Fibroblast of gingiva (primary cell): ENCODE results near the gene PCSK5.
A peak's percentile ranks its signal among the peaks of the same experiment; 100 is the strongest.
"Not testable (repeated sequence)": the region's sequence is repeated elsewhere in the genome, so short reads cannot be mapped to it uniquely, and the experiment has no call there.

Experiments
- DNase-seq: peaks from one replicate; pipeline ENCODE4 v3.0.0-alpha.2; 2011; ENCODE audit warnings: low read depth

Gene PCSK5

GRCh38 chr9:75889977-75890471 is 449 bp upstream of the PCSK5 start:
- peak; percentile 79 for DNase-seq

DNA sequence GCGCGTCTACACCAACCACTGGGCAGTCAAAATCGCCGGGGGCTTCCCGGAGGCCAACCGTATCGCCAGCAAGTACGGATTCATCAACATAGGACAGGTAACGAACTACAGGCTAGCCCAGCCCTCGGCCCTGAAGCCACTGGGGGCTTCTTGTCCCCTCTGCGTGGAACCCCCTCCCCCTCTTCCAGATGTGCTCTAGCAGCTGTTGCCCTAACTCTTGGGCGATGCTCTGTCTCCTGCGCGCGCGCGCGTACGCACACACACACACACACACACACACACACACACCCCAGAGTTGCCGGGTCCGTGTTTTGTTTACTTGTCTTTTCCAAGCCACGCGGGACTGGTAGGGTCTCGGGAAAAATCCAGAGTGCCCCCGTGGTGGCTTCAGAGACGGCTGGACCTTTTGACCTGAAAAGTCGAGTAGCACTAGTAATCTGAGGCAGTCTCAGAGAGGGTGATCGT is 836 bp downstream of the PCSK5 start:
- DNase-seq: peak; percentile 46

- DNase-seq: peak; percentile 3
Observed at GRCh38 chr9:75891771-75892215, 1.3 kb downstream of the PCSK5 start.

GRCh38 chr9:75892216-75892911 is 1.9 kb downstream of the PCSK5 start:
- no peak for DNase-seq

- DNase-seq: no peak
Observed at GRCh38 chr9:75893106-75893505, 2.6 kb downstream of the PCSK5 start.

DNA sequence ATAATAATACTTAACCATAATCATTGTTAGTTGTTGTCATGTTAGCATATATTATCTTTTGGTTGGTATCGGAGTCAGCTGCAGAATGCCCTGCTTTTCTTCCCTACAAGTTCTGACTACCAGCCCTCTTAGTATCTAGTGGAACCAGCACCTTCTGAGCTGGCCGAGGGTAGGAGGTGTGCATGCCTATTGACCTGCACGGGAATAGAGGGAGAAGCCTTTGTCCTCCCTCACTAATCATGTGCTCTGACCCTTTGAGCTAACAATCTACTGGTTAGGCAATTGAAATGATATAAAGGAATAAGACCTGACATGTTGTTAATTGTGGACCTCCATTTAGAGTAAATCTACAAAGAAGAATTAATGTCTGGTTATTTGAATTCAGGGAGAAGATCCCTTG is 4.1 kb downstream of the PCSK5 start:
- no peak for DNase-seq

DNA sequence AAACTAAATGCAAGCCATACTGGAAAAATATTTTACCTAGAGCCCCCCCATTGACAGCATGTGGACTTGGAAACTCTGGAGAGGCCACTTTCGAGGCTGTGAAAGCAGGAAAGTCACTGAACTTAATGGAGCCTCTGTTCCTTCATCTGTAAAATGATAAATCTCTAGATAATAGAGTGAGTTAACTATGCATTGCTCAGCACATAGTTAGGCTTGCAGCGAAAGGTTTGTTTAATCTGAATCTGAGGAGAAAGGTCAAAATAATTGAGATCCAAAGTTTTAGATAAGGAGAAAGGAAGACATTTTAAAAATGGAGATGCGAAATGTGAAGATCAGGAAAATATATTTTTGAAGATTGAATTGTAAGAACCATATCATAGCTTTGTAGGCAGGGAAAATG is 4.6 kb downstream of the PCSK5 start:
- no peak for DNase-seq

DNA sequence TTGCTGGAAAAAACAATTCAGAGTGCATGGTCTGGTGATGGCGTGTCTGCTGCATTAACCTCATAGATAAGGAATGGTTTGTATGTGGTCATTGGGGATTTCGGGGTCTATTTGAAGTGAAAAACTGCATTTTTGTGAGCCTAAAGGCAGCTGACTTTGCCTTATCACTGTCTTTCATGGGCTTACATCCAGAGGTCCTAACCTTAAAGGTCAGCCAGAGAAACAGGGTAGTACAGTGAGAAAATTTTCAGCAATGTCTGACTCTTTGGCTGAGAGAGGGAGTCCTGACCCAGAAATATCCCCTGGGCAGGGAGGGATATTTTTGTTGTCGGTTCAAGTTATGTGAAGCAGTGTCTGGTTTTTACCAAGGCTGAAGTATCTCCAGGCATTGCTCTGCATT is 5.7 kb downstream of the PCSK5 start:
- no peak for DNase-seq

DNA sequence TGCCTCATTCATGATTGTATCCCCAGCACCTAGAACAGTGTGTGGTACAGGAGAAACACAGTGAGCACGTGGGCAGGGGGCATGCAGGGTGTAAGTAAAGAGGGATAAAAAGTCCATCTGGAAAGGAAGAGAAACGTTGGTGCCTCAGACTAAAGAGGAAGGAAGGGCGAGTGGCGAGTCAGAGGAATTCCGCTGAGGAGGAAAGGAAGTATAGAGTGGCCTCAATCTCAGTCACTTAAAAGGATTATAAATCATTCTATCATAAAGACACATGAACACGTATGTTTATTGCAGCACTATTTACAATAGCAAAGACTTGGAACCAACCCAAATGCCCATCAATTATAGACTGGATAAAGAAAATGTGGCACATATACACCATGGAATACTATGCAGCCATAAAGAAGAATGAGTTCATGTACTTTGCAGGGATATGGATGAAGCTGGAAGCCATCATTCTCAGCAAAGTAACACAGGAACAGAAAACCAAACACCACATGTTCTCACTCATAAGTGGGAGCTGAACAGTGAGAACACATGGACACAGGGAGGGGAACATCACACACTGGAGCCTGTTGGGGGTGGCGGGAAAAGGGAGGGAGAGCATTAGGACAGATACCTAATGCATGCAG is 10.5 kb downstream of the PCSK5 start:
- not testable (repeated sequence) for DNase-seq

DNA sequence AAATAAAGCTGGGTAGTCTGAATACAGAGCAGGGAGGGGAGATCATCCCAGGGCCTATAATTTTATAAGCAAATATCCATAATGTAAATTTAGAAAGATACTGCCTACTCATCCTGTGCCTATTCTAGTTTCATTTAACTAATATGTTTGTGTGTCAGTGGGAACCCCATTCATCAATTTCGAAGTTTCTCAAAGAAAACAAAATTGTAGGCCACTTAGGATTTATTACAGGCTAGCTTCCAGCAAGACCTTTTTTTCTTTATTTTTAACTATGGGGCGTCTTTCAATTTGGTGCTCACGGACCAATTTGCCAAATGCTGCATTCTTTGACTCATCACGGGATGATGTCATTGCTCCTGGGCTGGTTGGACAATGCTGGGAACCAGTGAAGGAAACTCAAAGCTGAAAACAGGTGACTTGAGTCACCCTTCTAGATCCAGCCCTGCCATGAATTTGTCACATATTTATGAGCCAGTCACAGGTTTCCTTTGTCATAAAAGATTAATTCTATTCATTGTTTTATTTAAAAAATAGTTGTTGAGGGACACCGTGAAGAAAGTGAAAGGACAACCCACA is 13.4 kb downstream of the PCSK5 start:
- DNase-seq: no peak

GRCh38 chr9:75904364-75904763 is 13.9 kb downstream of the PCSK5 start:
- no peak for DNase-seq

DNA sequence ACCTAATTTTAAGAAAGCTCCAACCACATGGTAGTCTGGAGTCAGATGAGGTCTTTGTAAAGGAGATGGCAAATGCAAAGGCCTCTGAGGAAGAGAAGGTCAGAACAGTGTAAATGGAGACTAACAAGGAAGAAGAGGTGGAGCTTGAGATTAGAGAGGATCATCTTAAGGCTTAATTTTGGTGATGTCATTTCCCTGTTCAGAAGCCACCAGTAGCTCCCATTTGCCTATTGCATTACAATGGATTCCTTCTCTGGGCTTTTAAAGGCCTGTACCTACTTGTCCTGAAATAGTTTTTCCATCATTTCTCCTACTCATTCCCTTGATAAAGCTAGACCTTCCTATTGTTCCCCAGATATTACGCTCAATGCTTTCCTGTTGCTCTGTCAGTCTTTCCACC is 16.1 kb downstream of the PCSK5 start:
- no peak for DNase-seq

GRCh38 chr9:75907329-75907728 is 16.9 kb downstream of the PCSK5 start:
- no peak for DNase-seq

GRCh38 chr9:75907923-75908322 is 17.4 kb downstream of the PCSK5 start:
- DNase-seq: no peak

- no peak for DNase-seq
Observed at GRCh38 chr9:75909776-75910175, 19.3 kb downstream of the PCSK5 start.

DNA sequence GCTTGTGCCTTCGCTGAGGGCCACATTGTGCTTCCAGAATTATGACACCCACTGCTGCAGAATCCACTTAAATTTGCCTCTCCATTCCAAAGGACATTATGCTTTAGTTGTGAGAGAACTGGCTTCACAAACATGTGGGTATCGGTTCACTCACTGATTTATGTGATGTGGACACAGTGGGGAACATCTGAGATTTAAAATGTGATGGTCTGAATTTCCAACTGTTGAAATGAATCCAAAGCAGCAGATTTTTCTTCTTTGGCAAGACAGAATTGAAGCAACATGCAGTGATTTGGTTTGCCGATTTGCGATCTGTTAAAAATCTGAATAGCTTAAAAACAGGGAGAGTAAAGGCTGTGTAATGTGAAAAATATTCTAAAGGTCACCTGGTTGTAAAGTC is 20.3 kb downstream of the PCSK5 start:
- no peak for DNase-seq

GRCh38 chr9:75911390-75911789 is 20.9 kb downstream of the PCSK5 start:
- DNase-seq: no peak

- no peak for DNase-seq
Observed at GRCh38 chr9:75912951-75913350, 22.5 kb downstream of the PCSK5 start.

DNA sequence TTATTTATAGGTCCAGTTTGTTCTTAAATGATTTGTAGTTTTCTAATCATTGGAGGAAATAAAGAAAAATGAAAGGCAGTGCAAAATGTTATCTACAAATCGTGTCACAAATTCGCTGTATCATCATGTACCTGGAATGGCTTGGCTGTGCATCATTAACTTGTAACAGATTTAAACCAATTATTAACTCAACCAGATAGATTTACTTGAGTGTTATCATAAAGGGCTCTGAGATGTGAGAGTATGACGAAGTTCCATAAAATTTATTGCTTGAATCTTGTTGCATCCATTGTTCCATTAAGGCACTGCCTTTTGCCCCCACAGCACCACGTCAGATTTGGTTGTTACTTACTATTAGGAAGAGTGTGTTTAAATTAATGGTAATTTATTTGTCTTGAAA is 23.5 kb downstream of the PCSK5 start:
- DNase-seq: no peak

GRCh38 chr9:75914883-75915452 is 24.5 kb downstream of the PCSK5 start:
- DNase-seq: no peak

DNA sequence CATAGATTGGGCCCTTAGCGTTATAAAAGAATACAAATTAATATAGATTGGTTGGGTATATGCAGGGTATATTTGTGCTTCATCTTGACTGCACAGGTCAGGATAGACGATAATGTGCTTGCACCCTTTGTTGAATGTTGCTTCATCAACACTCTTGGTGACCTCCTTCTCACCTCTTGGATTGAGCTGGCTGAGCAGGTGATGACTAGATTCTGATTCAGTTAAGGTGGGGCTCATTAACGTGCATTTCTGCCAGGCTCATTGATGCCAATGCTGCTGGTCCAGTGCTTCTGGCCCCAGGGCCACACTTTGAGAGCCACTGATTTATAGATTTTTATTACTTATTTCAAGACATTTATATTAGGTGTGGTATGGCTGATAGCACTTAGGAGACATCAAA is 27.7 kb downstream of the PCSK5 start:
- no peak for DNase-seq

- DNase-seq: no peak
Observed at GRCh38 chr9:75918909-75919308, 28.4 kb downstream of the PCSK5 start.
